ENCODE data around the gene CDKL1.

CDKL1 gene

GRCh38 chr14:50396631-50397389 lies at the start of gene CDKL1:
Gene CDKL1 (minus strand): TSS chr14:50396881. CDS start chr14:50395868, 1,013 bp downstream.
- peak; percentile 61 for DNase-seq (ENCODE audit: low spot score)

DNA sequence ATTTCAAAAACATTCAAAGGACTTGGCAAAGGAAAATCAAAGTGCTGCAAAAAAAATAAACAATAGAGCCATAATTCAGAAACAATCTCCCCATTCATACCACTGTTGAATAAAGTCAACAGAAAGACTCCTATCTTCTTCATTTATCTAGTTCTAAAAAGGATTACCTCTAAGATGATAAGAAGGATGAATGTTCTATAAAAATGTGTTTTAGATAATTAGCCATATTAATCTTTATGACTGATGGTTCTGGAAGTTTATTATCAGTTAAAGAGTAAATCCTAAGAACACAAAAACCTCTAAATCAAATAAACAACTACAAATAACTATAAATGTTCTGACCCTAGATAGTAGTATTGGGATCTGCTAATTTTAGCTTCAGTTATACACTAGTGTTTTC lies 37.8 kb upstream of the CDKL1 start:
- no peak for DNase-seq (ENCODE audit: low spot score)

DNA sequence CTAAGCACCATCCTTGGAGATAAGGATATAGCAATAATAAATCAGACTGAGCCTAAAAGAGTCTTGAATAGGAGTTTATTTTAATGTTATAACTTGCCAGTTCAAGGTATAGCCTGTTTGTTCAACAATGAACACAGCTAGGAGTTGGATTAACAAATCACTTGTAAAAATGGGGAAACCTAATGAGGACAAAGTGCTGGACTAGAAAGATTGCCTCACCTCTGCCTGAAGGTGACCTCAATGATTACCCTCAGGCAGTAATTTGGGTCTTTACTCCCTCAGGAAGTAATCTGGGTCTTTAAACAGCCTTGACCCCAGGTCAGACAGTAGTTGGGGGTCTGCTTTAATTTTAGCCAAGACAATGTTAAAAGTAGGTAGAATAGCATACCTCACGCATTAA lies 35.5 kb upstream of the CDKL1 start:
- no peak for DNase-seq (ENCODE audit: low spot score)

GRCh38 chr14:50425816-50426215 lies 29.1 kb upstream of the CDKL1 start:
- no peak for DNase-seq (ENCODE audit: low spot score)

- no peak for DNase-seq (ENCODE audit: low spot score)
Measured at GRCh38 chr14:50425105-50425504, 28.4 kb upstream of the CDKL1 start.

DNA sequence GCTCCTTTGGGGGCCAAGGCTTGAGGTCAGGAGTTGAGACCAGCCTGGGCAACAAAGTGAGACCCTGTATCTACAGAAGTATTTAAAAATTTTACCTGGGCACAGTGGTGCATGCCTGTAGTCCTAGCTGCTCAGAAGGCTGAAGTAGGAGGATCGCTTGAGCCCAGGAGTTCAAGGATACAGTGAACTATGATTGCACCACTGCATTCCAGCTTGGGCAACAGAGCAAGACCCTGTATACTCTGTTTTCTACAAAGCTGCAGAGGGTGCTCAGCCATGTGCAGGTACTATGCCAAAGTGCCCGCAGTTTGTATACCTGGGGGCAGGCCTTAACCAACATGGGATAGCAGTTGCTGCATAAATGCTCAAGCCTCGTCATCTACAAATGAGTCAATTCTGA lies 26.8 kb upstream of the CDKL1 start:
- DNase-seq (ENCODE audit: low spot score), result no peak

DNA sequence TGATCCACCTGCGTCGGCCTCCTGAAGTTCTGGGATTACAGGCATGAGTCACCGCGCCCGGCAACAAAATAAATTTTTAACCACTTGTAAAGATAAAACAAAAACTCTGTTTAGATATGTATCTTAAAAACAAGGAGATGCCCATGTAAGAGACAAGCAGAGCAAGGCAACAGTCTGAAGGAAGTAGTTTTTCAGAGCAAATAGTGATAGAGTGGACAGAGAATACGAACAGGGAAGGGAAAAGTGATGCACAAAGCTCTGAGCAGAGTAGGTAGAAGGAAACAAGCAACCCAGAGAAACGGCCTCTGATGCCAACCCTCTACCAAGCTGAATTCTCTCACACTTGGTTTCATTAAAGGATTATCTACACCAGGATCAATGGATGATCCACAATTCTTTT lies 24.8 kb upstream of the CDKL1 start:
- DNase-seq (ENCODE audit: low spot score), result no peak

DNA sequence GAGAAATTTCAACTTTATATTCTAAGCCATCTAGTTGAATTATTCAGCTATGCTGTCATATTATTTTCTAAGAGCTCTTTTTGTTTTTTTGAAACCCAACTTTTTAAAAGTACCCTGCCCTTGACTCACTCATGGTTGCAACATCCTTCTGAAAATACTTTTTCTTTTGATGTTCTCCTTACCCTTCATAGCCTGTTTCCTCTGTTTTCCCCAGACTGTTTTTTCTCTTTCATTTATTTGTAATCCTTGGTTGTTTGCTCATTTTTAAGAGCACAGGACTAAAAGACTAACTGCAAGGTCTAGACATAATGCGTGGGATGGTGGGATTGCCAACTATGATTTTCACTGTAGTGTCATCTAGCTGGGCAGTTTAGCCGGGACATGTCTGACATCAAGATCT lies 21.2 kb upstream of the CDKL1 start:
- no peak for DNase-seq (ENCODE audit: low spot score)

DNA sequence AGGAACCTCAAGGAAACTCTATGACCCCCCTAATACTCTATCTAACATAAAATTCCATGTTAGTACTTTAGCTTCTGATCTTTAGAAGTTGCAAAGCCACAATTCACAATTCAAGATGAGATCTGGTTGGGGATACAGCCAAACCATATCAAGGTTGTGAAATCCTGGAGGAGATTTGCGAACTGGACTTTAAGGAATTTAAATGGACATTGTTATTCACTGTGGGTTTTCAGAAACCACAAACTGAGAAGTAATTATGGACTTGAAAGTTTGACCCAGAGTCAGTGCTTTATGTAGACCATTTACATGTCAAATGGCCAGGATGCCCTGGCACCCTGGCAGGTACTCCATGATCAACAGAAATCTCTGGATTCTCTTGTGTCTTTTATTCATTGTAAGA lies 14.2 kb upstream of the CDKL1 start:
- DNase-seq (ENCODE audit: low spot score), result peak; percentile 26

DNA sequence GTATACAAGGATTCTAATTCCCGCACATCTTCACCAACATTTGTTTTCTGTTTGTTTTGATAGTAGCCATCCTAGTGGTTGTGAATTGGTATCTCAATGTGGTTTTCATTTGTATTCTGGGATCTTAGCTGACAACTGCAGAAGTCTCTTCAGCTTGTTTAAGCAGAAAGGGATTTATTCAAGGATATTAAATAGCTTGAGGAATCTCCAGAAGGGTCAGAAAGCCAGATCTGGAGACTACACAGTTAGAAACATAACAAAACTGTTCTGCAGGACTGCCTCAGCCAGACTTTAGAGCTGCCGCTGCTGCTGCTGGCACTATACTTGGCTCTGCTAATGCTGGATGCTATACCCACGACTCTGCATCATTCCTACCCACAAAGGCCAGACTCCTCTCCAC lies 13.4 kb upstream of the CDKL1 start:
- DNase-seq (ENCODE audit: low spot score), result no peak

- DNase-seq (ENCODE audit: low spot score), result no peak
Measured at GRCh38 chr14:50407111-50407812, 10.6 kb upstream of the CDKL1 start.

DNA sequence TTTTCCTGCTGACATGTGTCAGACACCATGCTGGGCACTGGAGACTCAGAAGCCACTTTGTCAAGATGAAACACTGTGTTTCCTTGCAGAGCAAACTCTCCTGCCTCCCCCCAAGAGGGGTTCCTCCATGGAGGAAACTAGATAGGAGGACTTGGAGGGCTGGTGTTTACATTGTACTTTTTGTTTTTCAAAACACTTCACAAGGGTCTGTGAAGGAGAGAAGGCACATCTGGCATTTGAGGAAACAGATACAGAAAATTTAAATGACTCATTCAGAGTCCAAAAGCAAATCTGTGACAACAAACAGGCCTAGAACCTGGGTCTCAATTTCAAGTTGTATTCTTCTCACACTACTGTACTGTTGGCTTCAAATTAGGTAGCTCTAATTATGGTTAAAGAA lies 6.7 kb upstream of the CDKL1 start:
- peak; percentile 66 for DNase-seq (ENCODE audit: low spot score)

- DNase-seq (ENCODE audit: low spot score), result no peak
Measured at GRCh38 chr14:50402965-50403364, 6.3 kb upstream of the CDKL1 start.

- DNase-seq (ENCODE audit: low spot score), result no peak
Measured at GRCh38 chr14:50400461-50400860, 3.8 kb upstream of the CDKL1 start.

GRCh38 chr14:50399251-50400032 lies 2.8 kb upstream of the CDKL1 start:
- peak; percentile 77 for DNase-seq (ENCODE audit: low spot score)

DNA sequence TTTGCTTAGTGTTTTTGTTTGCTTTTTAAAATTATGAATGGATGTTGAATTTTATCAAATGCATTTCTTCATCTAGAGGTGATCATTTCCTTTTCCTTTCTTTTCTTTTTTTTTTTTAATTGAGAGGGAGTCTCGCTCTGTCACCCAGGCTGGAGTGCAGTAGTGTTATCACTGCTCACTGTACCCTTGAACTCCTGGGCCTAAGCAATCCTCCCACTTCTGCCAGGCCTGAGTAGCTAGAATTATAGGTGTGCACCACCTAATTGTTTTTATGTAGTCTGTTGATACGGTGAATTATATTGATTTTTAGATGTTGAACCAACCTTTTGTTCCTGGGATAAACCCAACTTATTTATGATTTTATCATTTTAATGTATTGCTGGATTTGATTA lies 1.5 kb upstream of the CDKL1 start:
- DNase-seq (ENCODE audit: low spot score), result no peak

- peak; percentile 38 for DNase-seq (ENCODE audit: low spot score)
Measured at GRCh38 chr14:50397390-50398188, 908 bp upstream of the CDKL1 start.

GRCh38 chr14:50395448-50395847 lies 1.2 kb downstream of the CDKL1 start:
- DNase-seq (ENCODE audit: low spot score), result no peak

DNA sequence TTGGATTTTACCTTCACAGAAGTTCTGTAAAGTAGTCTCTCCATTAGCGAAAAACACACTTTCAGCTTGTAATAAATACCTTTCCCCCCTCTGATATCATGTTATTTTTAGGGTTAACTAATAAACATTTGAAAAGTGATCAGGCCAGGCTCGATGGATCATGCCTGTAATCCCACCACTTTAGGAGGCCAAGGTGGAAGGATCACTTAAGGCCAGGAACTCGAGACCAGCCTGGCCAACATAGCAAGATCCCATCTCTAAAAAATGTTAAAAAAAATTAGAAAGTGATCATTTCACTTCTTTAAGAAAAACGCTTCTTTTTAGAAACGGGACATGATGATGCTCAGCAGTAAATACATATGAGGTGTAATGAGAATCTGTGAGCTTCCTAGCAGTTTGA lies 2.0 kb downstream of the CDKL1 start:
- no peak for DNase-seq (ENCODE audit: low spot score)

GRCh38 chr14:50389668-50390441 lies 6.8 kb downstream of the CDKL1 start:
- DNase-seq (ENCODE audit: low spot score), result no peak

DNA sequence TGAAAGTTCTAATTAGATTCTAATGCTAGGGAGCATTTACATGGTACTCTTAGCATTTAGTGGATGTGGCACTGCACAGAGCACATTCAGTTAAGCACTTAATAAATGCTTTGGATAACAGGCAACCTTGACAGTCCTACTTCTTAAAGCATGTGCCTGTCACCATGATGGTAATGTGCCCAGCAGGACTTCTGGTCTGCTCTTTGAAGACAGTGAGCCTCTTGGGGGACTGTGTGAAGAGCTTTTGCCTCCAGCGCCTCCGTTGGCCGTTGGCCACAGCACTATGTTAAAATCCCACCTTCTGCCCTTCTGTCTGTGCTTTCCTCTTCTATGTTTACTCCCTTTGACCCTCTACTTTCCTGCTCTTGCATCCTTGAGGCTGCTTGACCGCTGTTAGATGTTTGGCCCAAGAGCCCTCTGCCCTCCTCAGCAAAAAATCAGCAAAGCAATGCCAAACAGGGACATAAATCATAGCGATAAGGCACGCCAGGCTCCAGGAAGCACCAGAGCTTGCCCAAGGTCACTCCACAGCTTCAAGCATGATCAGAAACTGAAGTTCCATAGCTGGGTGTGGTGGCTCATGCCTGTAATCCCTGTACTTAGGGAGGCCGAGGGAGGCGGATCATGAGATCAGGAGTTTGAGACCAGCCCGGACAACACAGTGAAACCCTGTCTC lies 8.3 kb downstream of the CDKL1 start:
- DNase-seq (ENCODE audit: low spot score), result no peak

Data from NAMALWA (cell line).